Stimulated activated CD4-positive, alpha-beta T cell treated with anti-CD3 and anti-CD28 coated beads, Interleukin-1b, Interleukin-23, amount 100 ng/mL, for 4 hours (primary cell): Measurements from ENCODE around the gene DRAXIN.
A peak's percentile ranks its signal among the peaks of the same experiment; 100 is the strongest.

ENCODE experiments used
- DNase-seq, 2 donors: peaks; one replicate each; pipeline ENCODE4 v3.0.0-alpha.2; 2020; ENCODE audit warnings: low read depth in 2 of 2

The DRAXIN gene

GRCh38 chr1:11708554-11709350 is 17.2 kb downstream of the DRAXIN start:
- DNase-seq: no peak

- no peak for DNase-seq
These were observed 20.0 kb downstream of the DRAXIN start for GRCh38 chr1:11711490-11711889.

GRCh38 chr1:11712285-11712684 is 20.8 kb downstream of the DRAXIN start:
- no peak for DNase-seq

GRCh38 chr1:11713095-11713494 is 21.6 kb downstream of the DRAXIN start:
- no peak for DNase-seq

GRCh38 chr1:11714831-11715575 is 23.5 kb downstream of the DRAXIN start:
- DNase-seq: no peak

GRCh38 chr1:11719313-11720032 is 28.0 kb downstream of the DRAXIN start:
- peak; percentile 82 to 88 for DNase-seq

- DNase-seq: no peak
These were observed 28.5 kb downstream of the DRAXIN start for GRCh38 chr1:11720033-11720376.

GRCh38 chr1:11720525-11720924 is 29.0 kb downstream of the DRAXIN start:
- DNase-seq: no peak

GRCh38 chr1:11721311-11721710 is 29.8 kb downstream of the DRAXIN start:
- no peak for DNase-seq

GRCh38 chr1:11722538-11722937 is 31.0 kb downstream of the DRAXIN start:
- no peak for DNase-seq

GRCh38 chr1:11725616-11726015 is 34.1 kb downstream of the DRAXIN start:
- DNase-seq: no peak

- DNase-seq: no peak
These were observed 35.6 kb downstream of the DRAXIN start for GRCh38 chr1:11727119-11727518.

- no peak for DNase-seq
These were observed 36.8 kb downstream of the DRAXIN start for GRCh38 chr1:11728126-11728806.

- no peak for DNase-seq
These were observed 37.6 kb downstream of the DRAXIN start for GRCh38 chr1:11729155-11729497.

- no peak for DNase-seq
These were observed 38.3 kb downstream of the DRAXIN start for GRCh38 chr1:11729498-11730428.

- no peak for DNase-seq
These were observed 39.0 kb downstream of the DRAXIN start for GRCh38 chr1:11730429-11730891.

- DNase-seq: no peak
These were observed 40.3 kb downstream of the DRAXIN start for GRCh38 chr1:11731691-11732283.

- DNase-seq: no peak
These were observed 41.8 kb downstream of the DRAXIN start for GRCh38 chr1:11733306-11733705.

- DNase-seq: no peak
These were observed 44.0 kb downstream of the DRAXIN start for GRCh38 chr1:11735531-11735853.

GRCh38 chr1:11735854-11736745 is 44.6 kb downstream of the DRAXIN start, which contains the start of gene AGTRAP:
Gene AGTRAP, plus strand, starts transcription at chr1:11736136. Its CDS starts 73 bp downstream, at chr1:11736209.
- peak; percentile 78 to 84 for DNase-seq
